SU-DHL-6 (cell line): ENCODE results near the gene DNM1.

Source experiments
- CTCF ChIP-seq: fragments of 200-600 bp; sonication (generic); IDR thresholded peaks from one replicate; pipeline ENCODE4 v1.5.1; 2017; ENCODE audit warnings: antibody characterized with exemption, mild to moderate bottlenecking, low read length, moderate library complexity; ENCODE audit not compliant: insufficient read depth, poor library complexity, severe bottlenecking
- EZH2phosphoT487 ChIP-seq: fragments of 200-600 bp; sonication (generic), shearing (Covaris generic); conservative IDR thresholded peaks from 2 replicates; pipeline ENCODE4 v1.6.1; 2018; ENCODE audit warnings: mild to moderate bottlenecking, antibody characterized with exemption, low read length, moderate library complexity, mixed read lengths

- TF ChIP-seq CTCF = no peak
- TF ChIP-seq EZH2phosphoT487 = no peak
These were observed 12.4 kb upstream of the DNM1 start for GRCh38 chr9:128190516-128191405.
